Activated T-cell treated with anti-CD3 and anti-CD28 coated beads, Interleukin-2, amount 50 U/mL, for 24 hours (primary cell): ENCODE measurements around the gene TRAPPC6A.

Experiments used
- DNase-seq: peaks from one replicate; pipeline ENCODE4 v3.0.0-alpha.2; 2020
- H3K27ac Mint-ChIP-seq: 2 replicates; pipeline ENCODE4 v1.8.0; 2020; ENCODE audit warnings: mild to moderate bottlenecking, mixed read lengths
- H3K27me3 Mint-ChIP-seq: 2 replicates; pipeline ENCODE4 v1.8.0; 2020; ENCODE audit warnings: mixed read lengths
- H3K36me3 Mint-ChIP-seq: 2 replicates; pipeline ENCODE4 v1.8.0; 2020; ENCODE audit warnings: low read depth, mixed read lengths
- H3K4me1 Mint-ChIP-seq: 2 replicates; pipeline ENCODE4 v1.8.0; 2020; ENCODE audit warnings: low read depth, mixed read lengths
- H3K4me3 Mint-ChIP-seq: 2 replicates; pipeline ENCODE4 v1.8.0; 2020; ENCODE audit warnings: mild to moderate bottlenecking, moderate library complexity, mixed read lengths
- H3K9me3 Mint-ChIP-seq: 2 replicates; pipeline ENCODE4 v1.8.0; 2020; ENCODE audit warnings: mixed read lengths

Gene TRAPPC6A, protein sequence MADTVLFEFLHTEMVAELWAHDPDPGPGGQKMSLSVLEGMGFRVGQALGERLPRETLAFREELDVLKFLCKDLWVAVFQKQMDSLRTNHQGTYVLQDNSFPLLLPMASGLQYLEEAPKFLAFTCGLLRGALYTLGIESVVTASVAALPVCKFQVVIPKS

DNA sequence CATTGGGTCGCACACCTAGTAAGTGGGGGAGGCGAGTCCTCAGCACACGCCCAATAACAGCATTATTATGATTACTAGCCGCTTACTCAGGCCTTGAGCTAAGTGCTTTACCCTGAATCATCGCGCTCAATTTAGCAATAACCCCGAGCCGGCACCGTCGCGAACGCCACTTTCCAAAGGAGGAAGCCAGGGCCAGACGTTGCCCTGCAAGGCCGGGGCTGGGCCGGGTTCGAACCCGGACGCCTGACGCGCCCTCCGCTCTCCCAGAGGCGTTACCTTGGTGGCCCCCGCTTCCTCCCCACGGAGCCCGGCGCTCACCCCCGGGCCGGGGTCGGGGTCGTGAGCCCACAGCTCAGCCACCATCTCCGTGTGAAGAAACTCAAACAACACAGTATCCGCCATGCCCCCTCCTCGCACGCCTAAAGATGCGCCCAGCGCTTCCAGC is at the start of gene TRAPPC6A:
TRAPPC6A (minus strand) TSS at position 421 of the 445 bp plus-strand sequence; CDS start at position 402, 19 bp downstream.
- DNase-seq, result no peak
- H3K9me3 Mint-ChIP-seq, result no peaks in the 10 kb centered on the region
- no peaks in the 10 kb centered on the region for H3K27me3 Mint-ChIP-seq
- H3K4me3 Mint-ChIP-seq, result peak within 1 kb of the TSS; percentile 95
- H3K36me3 Mint-ChIP-seq, result peaks cover 25% of the 10 kb centered on the region
- peak within 1 kb of the TSS; percentile 97 for H3K27ac Mint-ChIP-seq
- H3K4me1 Mint-ChIP-seq, result peaks cover 44% of the 10 kb centered on the region

DNA sequence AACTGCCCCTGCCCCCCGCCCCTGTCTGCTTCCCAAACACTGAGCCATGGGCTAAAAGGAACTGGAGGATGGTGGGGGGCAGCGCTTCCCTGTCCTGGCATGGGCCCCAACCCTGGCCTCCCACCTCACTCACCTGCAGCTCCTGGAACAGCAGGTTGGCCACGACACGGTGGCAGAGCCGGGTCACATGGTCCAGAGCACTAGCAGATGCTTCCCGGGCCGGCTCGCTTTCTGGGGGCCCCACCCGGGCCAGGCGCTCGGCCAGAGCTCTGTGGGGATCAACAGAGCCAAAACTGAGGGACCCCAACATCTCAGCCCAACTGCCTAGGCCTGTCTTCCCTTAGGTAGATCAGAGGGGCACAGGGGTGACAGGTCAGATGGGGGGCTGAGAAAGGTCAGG is 46.6 kb upstream of the TRAPPC6A start:
- H3K4me1 Mint-ChIP-seq, result no peaks in the 10 kb centered on the region
- no peaks in the 10 kb centered on the region for H3K9me3 Mint-ChIP-seq
- H3K27ac Mint-ChIP-seq, result no peak overlapping the region
- no peaks in the 10 kb centered on the region for H3K36me3 Mint-ChIP-seq
- H3K4me3 Mint-ChIP-seq, result no peak overlapping the region
- peaks cover 26% of the 10 kb centered on the region for H3K27me3 Mint-ChIP-seq
- no peak for DNase-seq

DNA sequence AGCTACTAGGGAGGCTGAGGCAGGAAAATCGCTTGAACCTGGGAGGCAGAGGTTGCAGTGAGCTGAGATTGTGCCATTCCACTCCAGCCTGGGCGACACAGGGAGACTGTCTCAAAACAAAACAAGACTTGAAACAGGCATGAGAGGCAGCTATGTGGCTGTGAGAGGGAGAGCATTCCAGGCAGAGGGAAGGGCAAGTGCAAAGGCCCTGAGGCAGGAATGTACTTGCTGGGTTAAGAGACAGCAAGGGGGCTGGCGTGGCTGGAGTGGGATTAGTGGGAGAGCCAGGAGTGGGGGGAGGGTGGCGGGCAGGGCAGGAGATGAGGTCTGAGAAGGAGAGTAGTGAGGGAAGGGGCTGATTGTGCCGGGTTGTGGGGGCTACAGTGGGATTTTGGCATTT is 45.8 kb upstream of the TRAPPC6A start:
- Mint-ChIP-seq H3K27me3 (peaks cover 30% of the 10 kb centered on the region), H3K9me3 (no peaks in the 10 kb centered on the region), H3K4me3 (no peak overlapping the region), H3K36me3 (no peaks in the 10 kb centered on the region), H3K27ac (no peak overlapping the region), H3K4me1 (no peaks in the 10 kb centered on the region)
- no peak for DNase-seq

DNA sequence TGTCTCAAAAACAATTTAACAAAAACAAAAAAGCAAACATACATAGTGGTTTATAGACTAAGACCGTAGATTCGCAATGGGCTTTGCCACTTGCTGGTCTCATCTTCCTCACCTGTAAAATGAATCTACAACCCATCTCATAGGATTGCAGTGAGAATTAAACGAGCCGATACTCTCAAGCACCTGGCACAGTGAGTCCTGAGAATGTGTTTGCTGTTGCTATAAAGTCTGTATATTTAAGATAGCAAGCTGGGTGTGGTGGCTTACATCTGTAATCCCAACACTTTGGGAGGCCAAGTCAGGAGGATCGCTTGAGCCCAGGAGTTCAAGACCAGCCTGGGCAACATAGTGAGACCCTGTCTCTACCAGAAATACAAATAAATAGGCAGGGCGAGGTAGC is 44.7 kb upstream of the TRAPPC6A start:
- peaks cover 39% of the 10 kb centered on the region for H3K27me3 Mint-ChIP-seq
- no peaks in the 10 kb centered on the region for H3K9me3 Mint-ChIP-seq
- H3K4me1 Mint-ChIP-seq, result no peaks in the 10 kb centered on the region
- H3K27ac Mint-ChIP-seq, result no peak overlapping the region
- H3K4me3 Mint-ChIP-seq, result no peak overlapping the region
- DNase-seq, result no peak
- no peaks in the 10 kb centered on the region for H3K36me3 Mint-ChIP-seq

DNA sequence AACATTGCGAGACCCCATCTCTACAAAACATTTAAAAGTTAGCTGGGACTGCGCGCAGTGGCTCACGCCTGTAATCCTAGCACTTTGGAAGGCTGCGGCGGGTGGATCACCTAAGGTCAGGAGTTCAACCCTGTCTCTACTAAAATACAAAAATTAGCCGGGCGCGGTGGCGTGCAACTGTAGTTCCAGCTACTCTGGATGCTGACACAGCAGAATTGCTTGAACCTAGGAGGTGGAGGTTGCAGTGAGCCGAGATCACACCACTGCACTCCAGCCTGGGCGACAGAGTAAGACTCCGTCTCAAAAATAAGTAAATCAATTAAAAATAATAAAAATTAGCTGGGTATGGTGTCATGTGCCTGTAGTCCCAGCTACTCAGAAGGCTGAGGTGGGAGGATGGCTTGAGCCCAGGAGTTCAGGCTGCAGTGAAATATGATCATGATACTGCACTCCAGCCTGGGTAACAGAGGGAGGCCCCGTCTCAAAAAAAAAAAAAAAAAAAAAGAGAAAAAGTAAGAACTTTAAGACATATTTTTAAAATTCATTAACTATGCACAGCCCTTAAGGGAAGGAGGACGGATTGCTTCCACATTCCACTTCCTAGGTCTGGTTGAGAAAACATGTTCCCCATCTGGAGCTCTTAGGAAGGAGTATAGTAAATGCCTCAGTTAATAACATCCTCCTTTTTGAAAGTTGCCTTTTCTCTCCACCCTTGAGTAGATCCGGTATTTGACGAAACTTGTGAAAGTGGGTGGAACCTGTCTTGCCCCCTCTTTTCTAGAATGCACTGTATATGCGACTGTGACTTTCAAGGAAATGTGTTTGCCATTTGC is 41.1 kb upstream of the TRAPPC6A start:
- Mint-ChIP-seq H3K27ac (no peak overlapping the region), H3K4me1 (no peaks in the 10 kb centered on the region), H3K4me3 (no peak overlapping the region), H3K9me3 (no peaks in the 10 kb centered on the region), H3K27me3 (peaks cover 56% of the 10 kb centered on the region), H3K36me3 (no peaks in the 10 kb centered on the region)
- DNase-seq, result no peak

DNA sequence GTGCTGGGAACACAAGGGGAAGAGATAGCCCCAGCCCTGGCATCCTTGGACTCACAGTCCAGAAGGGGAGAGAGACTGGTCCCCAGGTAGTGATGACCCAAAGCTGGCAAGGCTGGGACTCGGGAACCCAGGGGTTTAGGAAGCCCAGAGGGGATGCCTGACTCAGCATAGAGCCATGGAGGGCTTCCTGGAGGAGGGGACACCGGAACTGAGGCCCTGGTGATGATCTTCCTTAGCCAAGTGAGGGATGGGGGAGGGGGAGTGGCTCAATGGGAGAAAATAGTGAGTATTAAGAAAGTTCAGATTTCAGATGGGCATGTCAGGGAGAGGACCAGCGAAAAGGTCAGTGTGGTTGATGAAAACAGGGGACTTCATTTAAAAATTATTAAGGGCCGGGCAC is 40.4 kb upstream of the TRAPPC6A start:
- no peak for DNase-seq
- Mint-ChIP-seq H3K9me3 (no peaks in the 10 kb centered on the region), H3K4me3 (no peak overlapping the region), H3K36me3 (no peaks in the 10 kb centered on the region), H3K27ac (no peak overlapping the region), H3K27me3 (peaks cover 59% of the 10 kb centered on the region), H3K4me1 (no peaks in the 10 kb centered on the region)

DNA sequence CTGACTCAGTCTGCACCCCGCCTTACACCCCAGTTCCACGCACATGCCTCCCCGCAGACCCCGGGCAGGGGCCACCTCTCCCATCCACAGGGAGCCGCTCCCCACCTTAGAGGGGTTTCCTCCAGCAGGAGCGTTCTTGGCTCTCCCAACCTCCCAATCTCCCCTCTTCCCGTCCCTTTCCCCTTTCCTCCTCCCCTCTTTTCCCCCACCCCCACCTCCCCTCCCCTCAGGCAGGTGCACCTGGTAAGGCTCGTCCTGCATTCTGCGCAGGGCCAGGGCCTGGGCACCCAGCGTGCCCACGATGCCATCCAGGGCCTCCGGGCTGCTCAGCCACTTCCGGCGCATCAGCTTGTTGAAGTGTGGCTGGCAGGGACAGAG is 39.9 kb upstream of the TRAPPC6A start:
- Mint-ChIP-seq H3K9me3 (no peaks in the 10 kb centered on the region), H3K4me3 (no peak overlapping the region), H3K27me3 (peaks cover 60% of the 10 kb centered on the region), H3K36me3 (no peaks in the 10 kb centered on the region), H3K4me1 (no peaks in the 10 kb centered on the region), H3K27ac (no peak overlapping the region)
- DNase-seq, result no peak

DNA sequence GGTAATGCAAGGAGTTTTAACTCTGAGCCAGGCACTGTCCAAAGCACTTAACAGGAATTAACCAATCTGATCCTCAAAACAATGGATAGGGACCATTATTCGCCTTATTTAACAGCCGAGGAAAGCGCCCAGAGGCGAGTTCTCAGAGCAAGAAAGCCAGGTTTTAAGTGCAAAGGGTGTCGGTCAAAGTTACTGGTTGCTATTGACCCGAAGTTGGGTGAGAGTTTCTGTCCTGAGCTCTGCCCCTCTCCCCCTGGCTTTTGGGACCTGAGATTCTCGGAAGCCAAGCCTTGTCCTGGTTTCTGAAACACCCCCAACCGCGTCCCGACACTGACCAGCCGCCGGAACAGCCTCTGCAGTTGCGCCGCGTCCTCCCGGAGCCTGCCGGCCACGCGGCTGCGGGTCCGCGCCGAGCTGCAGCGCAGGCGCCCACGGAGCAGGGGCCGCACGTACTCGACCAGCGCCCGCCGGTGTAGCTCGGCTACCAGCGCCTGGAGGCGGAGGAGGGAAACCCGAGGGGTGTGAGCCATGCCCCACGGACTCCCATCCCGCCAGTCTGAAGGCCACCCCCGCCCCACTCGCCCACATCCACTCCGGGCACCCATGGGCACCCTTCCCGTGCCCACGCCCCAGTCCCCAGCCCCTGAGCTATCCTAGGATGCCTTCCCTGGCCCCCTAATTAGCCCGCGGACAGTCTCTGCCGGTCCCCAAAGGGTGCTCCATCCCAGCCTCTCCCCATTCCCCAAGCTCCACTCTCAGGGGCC is 39.3 kb upstream of the TRAPPC6A start:
- Mint-ChIP-seq H3K27me3 (peaks cover 62% of the 10 kb centered on the region), H3K36me3 (no peaks in the 10 kb centered on the region), H3K27ac (no peak overlapping the region), H3K4me1 (no peaks in the 10 kb centered on the region), H3K4me3 (no peak overlapping the region), H3K9me3 (no peaks in the 10 kb centered on the region)
- no peak for DNase-seq

DNA sequence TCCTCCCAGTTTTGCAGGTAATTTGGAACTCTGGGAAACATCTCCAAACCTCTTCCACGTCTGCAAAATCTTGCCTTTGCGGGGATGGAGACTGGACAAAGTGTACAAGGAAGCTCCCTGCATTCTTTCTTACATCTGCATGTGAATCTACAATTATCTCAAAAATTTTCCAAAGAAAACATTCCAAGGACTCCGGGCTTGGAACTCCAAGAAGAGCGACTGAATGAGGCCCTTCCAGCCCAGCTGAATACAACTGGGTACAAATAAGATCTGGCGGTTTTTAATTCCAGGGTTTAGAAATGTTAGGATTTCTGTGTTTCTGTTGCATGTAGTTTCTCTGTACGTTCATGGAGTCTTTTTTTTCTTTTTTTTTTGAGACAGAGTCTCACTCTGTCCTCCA is 38.6 kb upstream of the TRAPPC6A start:
- Mint-ChIP-seq H3K4me1 (no peaks in the 10 kb centered on the region), H3K36me3 (no peaks in the 10 kb centered on the region), H3K27me3 (peaks cover 57% of the 10 kb centered on the region), H3K4me3 (no peak overlapping the region), H3K9me3 (no peaks in the 10 kb centered on the region), H3K27ac (no peak overlapping the region)
- no peak for DNase-seq

DNA sequence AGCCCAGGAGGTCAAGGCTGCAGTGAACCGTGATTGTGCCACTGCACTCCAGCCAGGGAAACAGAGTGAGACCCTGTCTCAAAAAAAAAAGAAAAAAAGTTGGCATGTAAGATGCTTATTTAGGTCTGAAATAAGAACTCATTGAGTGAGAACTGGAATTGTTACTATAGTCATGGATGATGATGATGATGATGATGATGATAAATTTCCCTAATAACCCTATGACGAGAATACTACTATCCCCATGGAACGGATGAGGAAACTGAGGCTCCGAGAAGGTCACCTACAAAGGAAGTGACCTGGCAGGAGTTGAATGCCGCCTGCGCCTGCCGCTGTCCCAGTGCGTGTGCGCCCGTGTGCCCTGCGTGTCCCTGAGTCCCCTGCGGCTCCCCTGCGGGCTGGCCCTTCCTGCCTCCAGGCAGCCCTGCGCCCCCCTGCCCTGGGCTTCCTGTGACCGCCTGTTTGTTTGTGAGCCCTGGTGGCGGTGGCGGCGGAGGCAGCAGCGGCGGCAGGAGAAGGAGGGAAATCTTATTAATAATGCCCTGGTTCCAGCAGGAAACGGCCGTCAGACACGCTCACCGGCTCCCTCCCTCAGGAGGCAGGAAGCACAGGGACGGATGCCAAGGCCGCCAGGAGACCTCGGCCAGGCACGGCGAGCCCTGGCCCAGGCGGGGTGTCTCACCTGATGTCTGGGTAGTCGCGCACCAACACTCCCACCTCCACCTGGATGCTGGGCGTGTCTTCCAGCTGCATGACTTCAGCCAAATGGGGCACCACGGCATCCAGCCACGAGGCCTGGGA is 37.6 kb upstream of the TRAPPC6A start:
- no peak overlapping the region for H3K4me3 Mint-ChIP-seq
- no peaks in the 10 kb centered on the region for H3K36me3 Mint-ChIP-seq
- DNase-seq, result no peak
- no peaks in the 10 kb centered on the region for H3K9me3 Mint-ChIP-seq
- H3K27me3 Mint-ChIP-seq, result peaks cover 57% of the 10 kb centered on the region
- no peaks in the 10 kb centered on the region for H3K4me1 Mint-ChIP-seq
- H3K27ac Mint-ChIP-seq, result no peak overlapping the region

DNA sequence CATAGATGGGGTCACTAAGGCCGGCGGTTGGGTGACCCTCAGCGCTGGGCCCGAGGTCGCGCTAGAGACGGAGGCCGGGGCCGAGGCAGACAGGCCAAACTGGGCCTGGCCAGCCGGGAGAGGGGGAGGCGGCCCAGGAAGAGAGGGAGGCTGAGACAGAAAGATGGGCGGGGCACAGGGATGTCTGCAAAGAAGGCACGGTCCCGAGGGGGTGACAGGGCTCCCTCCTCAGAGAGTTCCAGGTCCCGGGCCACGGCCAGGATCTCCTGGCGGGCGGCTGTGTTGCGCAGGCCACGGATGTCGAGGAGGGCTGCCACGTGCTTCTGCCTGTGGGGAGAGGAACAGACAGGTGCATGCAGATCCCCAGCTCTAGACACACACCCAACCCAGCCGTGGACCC is 35.0 kb upstream of the TRAPPC6A start:
- Mint-ChIP-seq H3K9me3 (no peaks in the 10 kb centered on the region), H3K27ac (no peak overlapping the region)

DNA sequence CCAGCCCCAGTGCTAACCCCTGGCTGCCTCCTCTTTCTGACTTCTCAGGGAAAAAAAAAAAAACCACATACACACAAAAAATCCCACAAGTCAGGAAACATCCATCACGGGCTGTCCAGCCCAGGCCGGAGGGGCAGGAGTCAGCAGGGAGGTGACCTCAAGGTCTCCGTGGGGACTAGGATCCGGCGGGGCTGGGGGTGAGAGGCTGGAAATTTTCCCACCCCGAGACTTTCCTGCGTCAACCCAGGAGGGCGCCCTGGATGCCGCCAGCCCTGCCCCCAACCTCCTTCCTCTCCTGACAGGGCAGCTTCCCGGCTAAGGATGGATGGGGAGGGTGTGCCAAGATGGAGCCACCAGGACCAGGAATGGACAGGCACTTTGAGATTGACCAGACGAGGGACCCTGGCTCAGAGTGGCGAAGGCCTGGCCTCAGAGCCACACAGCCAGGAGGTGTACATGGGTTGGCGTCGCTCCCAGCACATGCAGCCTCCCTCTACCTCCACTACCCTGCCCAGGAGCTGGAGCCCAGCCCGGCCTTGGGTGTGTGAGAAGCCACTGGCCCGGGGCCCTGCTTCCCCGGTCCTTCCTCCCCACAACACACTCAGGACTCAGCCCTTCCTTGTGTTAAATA is 33.8 kb upstream of the TRAPPC6A start:
- no peak overlapping the region for H3K4me3 Mint-ChIP-seq
- no peaks in the 10 kb centered on the region for H3K4me1 Mint-ChIP-seq
- H3K9me3 Mint-ChIP-seq, result no peaks in the 10 kb centered on the region
- H3K27me3 Mint-ChIP-seq, result peaks cover 33% of the 10 kb centered on the region
- no peak overlapping the region for H3K27ac Mint-ChIP-seq
- no peak for DNase-seq
- H3K36me3 Mint-ChIP-seq, result no peaks in the 10 kb centered on the region

More for the DNA sequence above, 35.0 kb upstream of the TRAPPC6A start:
- H3K4me3 Mint-ChIP-seq, result no peak overlapping the region
- no peaks in the 10 kb centered on the region for H3K4me1 Mint-ChIP-seq
- H3K27me3 Mint-ChIP-seq, result peaks cover 39% of the 10 kb centered on the region
- no peak for DNase-seq
- no peaks in the 10 kb centered on the region for H3K36me3 Mint-ChIP-seq

DNA sequence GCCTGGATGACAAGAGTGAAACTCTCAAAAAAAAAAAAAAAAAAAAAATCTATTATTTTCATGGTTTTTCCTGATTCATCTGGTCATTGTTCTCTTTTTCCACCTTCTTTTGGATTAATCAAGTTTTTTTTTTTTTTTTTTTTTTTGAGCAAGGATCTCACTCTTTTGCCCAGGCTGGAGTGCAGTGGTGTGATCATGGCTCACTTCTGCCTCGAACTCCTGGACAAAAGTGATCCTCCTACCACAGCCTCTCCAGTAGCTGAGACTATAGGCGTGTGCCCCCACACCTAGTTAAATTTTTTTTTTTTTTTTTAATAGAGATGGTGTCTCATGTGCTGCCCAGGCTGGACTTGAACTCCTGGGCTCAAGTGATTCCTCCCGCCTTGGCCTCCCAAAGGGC is 28.3 kb upstream of the TRAPPC6A start:
- Mint-ChIP-seq H3K36me3 (no peaks in the 10 kb centered on the region), H3K4me3 (no peak overlapping the region), H3K27ac (no peak overlapping the region), H3K27me3 (peaks cover 3% of the 10 kb centered on the region), H3K9me3 (no peaks in the 10 kb centered on the region), H3K4me1 (no peaks in the 10 kb centered on the region)
- DNase-seq, result no peak

DNA sequence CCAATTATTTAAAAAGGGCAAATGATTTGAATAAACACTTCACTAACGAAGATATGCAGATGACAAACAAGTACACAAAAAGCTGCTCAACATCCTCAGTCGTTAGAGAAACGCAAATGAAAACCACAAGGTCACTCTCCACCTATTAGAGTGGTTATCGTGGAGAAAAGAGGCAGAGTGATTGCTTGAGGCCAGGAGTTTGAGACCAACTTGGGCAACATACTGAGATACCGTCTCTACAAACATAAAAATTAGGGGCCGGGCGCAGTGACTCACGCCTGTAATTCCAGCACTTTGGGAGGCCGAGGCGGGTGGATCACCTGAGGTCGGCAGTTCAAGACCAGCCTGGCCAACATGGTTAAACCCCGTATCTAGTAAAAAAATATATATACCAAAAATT is 27.8 kb upstream of the TRAPPC6A start:
- H3K4me1 Mint-ChIP-seq, result no peaks in the 10 kb centered on the region
- H3K27me3 Mint-ChIP-seq, result no peaks in the 10 kb centered on the region
- no peaks in the 10 kb centered on the region for H3K36me3 Mint-ChIP-seq
- no peak overlapping the region for H3K27ac Mint-ChIP-seq
- no peak overlapping the region for H3K4me3 Mint-ChIP-seq
- DNase-seq, result no peak
- H3K9me3 Mint-ChIP-seq, result no peaks in the 10 kb centered on the region
